C4-2B (cell line): ENCODE measurements around the gene C6orf89.

Experiments used
- CTCF ChIP-seq: fragments of 450-650 bp; conservative IDR thresholded peaks from 2 replicates; pipeline ENCODE4 v1.5.1; 2017; ENCODE audit warnings: mild to moderate bottlenecking
- ZFX ChIP-seq: fragments of 450-650 bp; IDR thresholded peaks from 2 replicates; pipeline ENCODE4 v1.6.1; 2017

- TF ChIP-seq CTCF (no peak), ZFX (no peak)
These were observed 10.5 kb upstream of the C6orf89 start for GRCh38 chr6:36875250-36875633.
